Upper lobe of left lung (tissue), 6 donors: ENCODE results near the gene RBM33. TPM values are rescaled to one million over a fixed set of nuclear protein-coding genes. Genes with fewer than 3 reads are reported as not detected.

ENCODE experiments used
- ATAC-seq, 2 donors: fragments of 200-7000 bp; cut with Tn5 transposase; one replicate each; pipeline ENCODE4 v1.9.1; 2022; ENCODE audit warnings: mild to moderate bottlenecking in 2 of 2, moderate library complexity in 2 of 2; ENCODE audit not compliant: low FRiP score in 2 of 2
- DNase-seq, 2 donors: peaks; one replicate each; pipeline ENCODE4 v3.0.0-alpha.2; 2019 to 2020
- H3K27ac ChIP-seq, 4 donors: fragments of 200-600 bp; sonication (generic); one replicate each; pipeline ENCODE4 v1.5.1; 2016 to 2019
- H3K27me3 ChIP-seq, 4 donors: fragments of 200-600 bp; sonication (generic); one replicate each; pipeline ENCODE4 v1.5.1; 2017 to 2019
- H3K36me3 ChIP-seq, 4 donors: fragments of 200-600 bp; sonication (generic); one replicate each; pipeline ENCODE4 v1.5.1; 2016 to 2019
- H3K4me1 ChIP-seq, 4 donors: fragments of 200-600 bp; sonication (generic); one replicate each; pipeline ENCODE4 v1.5.1; 2018 to 2019
- H3K4me3 ChIP-seq, 4 donors: fragments of 200-600 bp; sonication (generic); one replicate each; pipeline ENCODE4 v1.5.1; 2017 to 2019; ENCODE audit warnings: mild to moderate bottlenecking in 2 of 4, moderate library complexity in 1 of 4
- H3K9me3 ChIP-seq, 4 donors: fragments of 200-600 bp; sonication (generic); one replicate each; pipeline ENCODE4 v1.5.1; 2018 to 2019
- EP300 ChIP-seq, 4 donors: sonication (generic); formaldehyde crosslinking; IDR thresholded peaks; one replicate each; pipeline ENCODE4 v1.5.1; 2017; ENCODE audit warnings: antibody characterized with exemption in 4 of 4, control low read depth in 2 of 4
- POLR2A ChIP-seq, 4 donors: fragments of 450-650 bp; IDR thresholded peaks; one replicate each; pipeline ENCODE4 v1.5.1; 2016 to 2017; ENCODE audit warnings: antibody characterized with exemption in 4 of 4, mild to moderate bottlenecking in 2 of 4
- POLR2AphosphoS5 ChIP-seq, 2 donors: sonication (generic); formaldehyde crosslinking; IDR thresholded peaks; one replicate each; pipeline ENCODE4 v1.5.1; 2017; ENCODE audit warnings: antibody characterized with exemption in 2 of 2
- WGBS, 2 donors: methylation state at CpG; one replicate each; pipeline ENCODE4 v1.1.5; 2017 to 2018; 5-methylcytosine and 5-hydroxymethylcytosine counted together
- total RNA-seq, 6 donors: library from RNA; depleted of rRNA in 4 of 6; stranded (reverse); fragments of >200 nt in 4 of 6; gene quantifications; one replicate each; pipeline versions ENCODE4 v1.1.0 to v1.2.1, GENCODE V29; 2016 to 2021
- TF ChIP-seq, protein P1 (sequence below), 6 experiments: fragments of 450-650 bp in 4 of 6; fragments of 200-600 bp in 2 of 6; sonication (generic) in 2 of 6; IDR thresholded peaks; one replicate each; pipeline ENCODE4 v1.5.1; 2016 to 2019; ENCODE audit warnings: antibody characterized with exemption in 6 of 6
- donor health status: DM: no; HTN: no; CAD: no; lungs with moderate emphysema.
- donor health status: DM: no; HTN: yes; CAD: no; lungs with severe emphysema.

RBM33 gene
- total RNA-seq, 6 donors from 2014 or later: 40.6 to 179 (median 76.4) TPM

DNA sequence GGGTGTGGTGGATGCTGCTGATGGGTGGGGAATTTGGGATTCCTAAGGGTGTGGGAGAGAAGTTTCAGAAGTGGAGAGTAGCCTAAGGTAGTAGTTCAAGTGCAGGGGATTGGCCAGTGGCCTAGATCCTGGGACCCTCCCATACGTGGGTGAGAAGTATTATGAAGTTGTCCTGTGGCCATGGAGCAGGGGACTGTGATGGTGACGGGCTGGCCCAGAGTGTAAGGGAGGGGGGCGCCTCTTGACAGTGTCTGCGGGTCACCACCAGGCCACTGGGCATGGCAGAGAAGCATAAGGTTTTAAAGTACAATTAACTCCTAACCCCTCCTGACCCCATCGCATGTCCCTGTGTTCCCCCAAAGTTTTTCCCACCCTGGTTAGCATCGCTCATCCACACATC, 70.2 kb downstream of the RBM33 start:
- Histone ChIP-seq H3K9me3 (no peaks in the 10 kb centered on the region), H3K27me3 (no peaks in the 10 kb centered on the region), H3K27ac (no peak overlapping the region), H3K4me3 (no peak overlapping the region), H3K36me3 (peaks cover 20 to 62% (median 24%) of the 10 kb centered on the region in 4 donors), H3K4me1 (peaks cover 0 to 5% (median 2%) of the 10 kb centered on the region in 4 donors)
- ATAC-seq: peak; percentile 39 to 47
- TF ChIP-seq, protein P1, sequence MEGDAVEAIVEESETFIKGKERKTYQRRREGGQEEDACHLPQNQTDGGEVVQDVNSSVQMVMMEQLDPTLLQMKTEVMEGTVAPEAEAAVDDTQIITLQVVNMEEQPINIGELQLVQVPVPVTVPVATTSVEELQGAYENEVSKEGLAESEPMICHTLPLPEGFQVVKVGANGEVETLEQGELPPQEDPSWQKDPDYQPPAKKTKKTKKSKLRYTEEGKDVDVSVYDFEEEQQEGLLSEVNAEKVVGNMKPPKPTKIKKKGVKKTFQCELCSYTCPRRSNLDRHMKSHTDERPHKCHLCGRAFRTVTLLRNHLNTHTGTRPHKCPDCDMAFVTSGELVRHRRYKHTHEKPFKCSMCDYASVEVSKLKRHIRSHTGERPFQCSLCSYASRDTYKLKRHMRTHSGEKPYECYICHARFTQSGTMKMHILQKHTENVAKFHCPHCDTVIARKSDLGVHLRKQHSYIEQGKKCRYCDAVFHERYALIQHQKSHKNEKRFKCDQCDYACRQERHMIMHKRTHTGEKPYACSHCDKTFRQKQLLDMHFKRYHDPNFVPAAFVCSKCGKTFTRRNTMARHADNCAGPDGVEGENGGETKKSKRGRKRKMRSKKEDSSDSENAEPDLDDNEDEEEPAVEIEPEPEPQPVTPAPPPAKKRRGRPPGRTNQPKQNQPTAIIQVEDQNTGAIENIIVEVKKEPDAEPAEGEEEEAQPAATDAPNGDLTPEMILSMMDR (IDR thresholded peaks at IDR 0.05): no peak
- TF ChIP-seq POLR2AphosphoS5 (IDR thresholded peaks at IDR 0.05) (no peak), POLR2A (IDR thresholded peaks at IDR 0.05) (no peak), EP300 (IDR thresholded peaks at IDR 0.05) (no peak)
- no peak for DNase-seq
- 86 to 92% methylated on average over 6 of the region's 6 CpGs for WGBS, 2 donors

DNA sequence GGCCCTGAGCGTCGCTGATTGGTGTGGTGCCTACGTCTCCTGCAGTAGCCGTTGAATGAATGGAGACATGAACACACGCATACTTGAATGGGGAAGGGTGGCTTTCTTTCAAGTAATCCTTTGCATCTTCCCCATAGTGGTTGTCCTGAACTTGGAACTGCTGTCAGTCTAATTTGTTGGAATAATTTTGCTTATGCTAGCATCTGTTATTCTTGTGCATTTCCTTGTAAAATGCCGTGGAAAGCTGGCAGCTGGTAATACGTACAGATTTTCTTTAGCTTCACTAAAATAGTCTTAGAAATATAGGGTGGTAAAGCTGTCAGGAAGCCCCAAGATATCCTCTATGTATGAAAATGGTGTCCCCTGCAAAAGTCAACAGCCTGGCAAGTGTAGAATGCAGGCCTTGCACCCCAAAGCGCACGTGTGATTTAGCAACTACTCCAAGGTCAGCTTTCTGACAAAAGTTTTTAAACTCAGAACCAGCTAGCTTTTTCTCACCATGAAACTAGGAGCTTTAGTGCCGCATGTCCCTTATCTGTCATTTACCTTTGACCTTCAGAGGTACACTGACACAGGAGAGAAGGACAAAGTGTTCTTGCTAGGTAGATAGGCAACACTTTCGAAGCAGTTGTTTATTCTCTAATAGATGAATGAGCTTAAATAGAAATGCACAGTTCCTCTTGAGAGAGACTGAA, 70.8 kb downstream of the RBM33 start:
- no peak for ATAC-seq
- Histone ChIP-seq H3K36me3 (peaks cover 16 to 61% (median 21%) of the 10 kb centered on the region in 4 donors), H3K4me1 (peaks cover 0 to 5% (median 2%) of the 10 kb centered on the region in 4 donors), H3K27ac (no peak overlapping the region), H3K27me3 (no peaks in the 10 kb centered on the region), H3K4me3 (no peak overlapping the region), H3K9me3 (no peaks in the 10 kb centered on the region)
- WGBS, 2 donors: 91 to 93% methylated on average over 11 of the region's 11 CpGs
- no peak for TF ChIP-seq POLR2A (IDR thresholded peaks at IDR 0.05)
- no peak for TF ChIP-seq POLR2AphosphoS5 (IDR thresholded peaks at IDR 0.05)
- TF ChIP-seq EP300 (IDR thresholded peaks at IDR 0.05): no peak
- TF ChIP-seq, protein P1 (IDR thresholded peaks at IDR 0.05): no peak
- no peak for DNase-seq

GRCh38 chr7:155717010-155717744, 72.7 kb downstream of the RBM33 start:
- TF ChIP-seq POLR2A (IDR thresholded peaks at IDR 0.05): no peak
- TF ChIP-seq EP300 (IDR thresholded peaks at IDR 0.05): no peak
- TF ChIP-seq, protein P1 (IDR thresholded peaks at IDR 0.05): no peak
- no peak for TF ChIP-seq POLR2AphosphoS5 (IDR thresholded peaks at IDR 0.05)
- no peak for DNase-seq
- 93 to 97% methylated on average over 12 of the region's 12 CpGs for WGBS, 2 donors
- H3K4me3 ChIP-seq: no peak overlapping the region
- peaks cover 0 to 5% (median 2%) of the 10 kb centered on the region in 4 donors for H3K4me1 ChIP-seq
- no peaks in the 10 kb centered on the region for H3K27me3 ChIP-seq
- no peaks in the 10 kb centered on the region for H3K9me3 ChIP-seq
- no peak overlapping the region for H3K27ac ChIP-seq
- peaks cover 4 to 44% (median 7%) of the 10 kb centered on the region in 4 donors for H3K36me3 ChIP-seq
- no peak for ATAC-seq

GRCh38 chr7:155721056-155721455, 76.6 kb downstream of the RBM33 start:
- TF ChIP-seq EP300 (IDR thresholded peaks at IDR 0.05) (no peak), POLR2AphosphoS5 (IDR thresholded peaks at IDR 0.05) (no peak), POLR2A (IDR thresholded peaks at IDR 0.05) (no peak)
- TF ChIP-seq, protein P1 (IDR thresholded peaks at IDR 0.05): no peak
- H3K27ac ChIP-seq: no peak overlapping the region
- no peaks in the 10 kb centered on the region for H3K4me1 ChIP-seq
- no peak overlapping the region for H3K4me3 ChIP-seq
- no peaks in the 10 kb centered on the region for H3K27me3 ChIP-seq
- no peak for ATAC-seq
- peaks cover 0 to 27% (median 0%) of the 10 kb centered on the region in 4 donors for H3K36me3 ChIP-seq
- WGBS, 2 donors: 88 to 89% methylated on average over 6 of the region's 6 CpGs
- no peak for DNase-seq
- H3K9me3 ChIP-seq: no peaks in the 10 kb centered on the region
